HAP-1 (cell line): Measurements from ENCODE around the gene ZP4.

Experiments
- DNase-seq, 2 experiments: peaks; one replicate each; pipeline ENCODE4 v3.0.0-alpha.2; 2016 to 2020; ENCODE audit warnings: low spot score in 2 of 2
- H3K27me3 ChIP-seq: fragments of 250-450 bp; sonication (Bioruptor Pico); 2 replicates; pipeline ENCODE4 v1.5.1; 2020; ENCODE audit warnings: low read depth, mild to moderate bottlenecking, moderate library complexity
- H3K36me3 ChIP-seq: fragments of 250-450 bp; sonication (Bioruptor Pico); replicated peaks from 2 replicates; pipeline ENCODE4 v1.5.1; 2020; ENCODE audit warnings: mild to moderate bottlenecking
- H3K4me1 ChIP-seq: fragments of 250-450 bp; sonication (Bioruptor Pico); 2 replicates; pipeline ENCODE4 v1.5.1; 2020; ENCODE audit warnings: mild to moderate bottlenecking
- H3K4me3 ChIP-seq: fragments of 250-450 bp; sonication (Bioruptor Pico); 2 replicates; pipeline ENCODE4 v1.5.1; 2020; ENCODE audit warnings: mild to moderate bottlenecking, moderate library complexity
- H3K9me3 ChIP-seq: fragments of 250-450 bp; sonication (Bioruptor Pico); 2 replicates; pipeline ENCODE4 v1.5.1; 2020; ENCODE audit warnings: mild to moderate bottlenecking, moderate library complexity
- in situ Hi-C: fragments of 300-500 bp; cut with MboI; formaldehyde crosslinking; loops from 3 replicates; pipeline ENCODE4 v1.14.3; 2020; ENCODE audit warnings: low sequenced_read_pairs, inconsistent platforms, mixed read lengths

ZP4 gene, protein sequence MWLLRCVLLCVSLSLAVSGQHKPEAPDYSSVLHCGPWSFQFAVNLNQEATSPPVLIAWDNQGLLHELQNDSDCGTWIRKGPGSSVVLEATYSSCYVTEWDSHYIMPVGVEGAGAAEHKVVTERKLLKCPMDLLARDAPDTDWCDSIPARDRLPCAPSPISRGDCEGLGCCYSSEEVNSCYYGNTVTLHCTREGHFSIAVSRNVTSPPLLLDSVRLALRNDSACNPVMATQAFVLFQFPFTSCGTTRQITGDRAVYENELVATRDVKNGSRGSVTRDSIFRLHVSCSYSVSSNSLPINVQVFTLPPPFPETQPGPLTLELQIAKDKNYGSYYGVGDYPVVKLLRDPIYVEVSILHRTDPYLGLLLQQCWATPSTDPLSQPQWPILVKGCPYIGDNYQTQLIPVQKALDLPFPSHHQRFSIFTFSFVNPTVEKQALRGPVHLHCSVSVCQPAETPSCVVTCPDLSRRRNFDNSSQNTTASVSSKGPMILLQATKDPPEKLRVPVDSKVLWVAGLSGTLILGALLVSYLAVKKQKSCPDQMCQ

DNA sequence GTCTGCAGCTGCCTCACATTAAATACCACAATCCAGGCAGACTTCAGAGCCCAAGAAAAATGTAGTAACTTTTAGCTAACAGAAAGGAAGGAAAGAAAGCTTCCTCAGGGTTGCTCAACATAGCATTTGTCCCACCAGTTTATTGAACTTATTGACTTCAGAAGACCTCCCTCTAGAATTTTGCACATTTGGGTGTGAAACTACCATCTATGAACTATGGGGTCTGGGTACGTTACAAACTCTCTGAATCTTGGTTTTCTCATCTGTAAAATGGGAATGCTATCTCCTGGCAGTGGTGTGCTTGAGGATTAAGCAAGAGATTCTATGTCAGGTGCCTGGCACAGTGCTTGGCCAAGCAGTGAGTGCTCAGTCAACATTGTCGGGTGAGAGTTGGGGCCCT lies at the start of gene ZP4:
ZP4 (minus strand) TSS at position 101 of the 400 bp plus-strand sequence. CDS start 287 bp downstream, outside the sequence.
- DNase-seq: no peak
- H3K4me3 ChIP-seq: no peak within 1 kb of the TSS
- in situ Hi-C loops: no loop called here
- no peaks in the 10 kb centered on the region for H3K27me3 ChIP-seq
- no peaks in the 10 kb centered on the region for H3K36me3 ChIP-seq
- peaks cover 2% of the 10 kb centered on the region; the same call in 1 of the 2 replicates for H3K9me3 ChIP-seq
- 0 out of 2 replicates have a peak, but pooled peaks cover 2% of the 10 kb centered on the region for H3K4me1 ChIP-seq

DNA sequence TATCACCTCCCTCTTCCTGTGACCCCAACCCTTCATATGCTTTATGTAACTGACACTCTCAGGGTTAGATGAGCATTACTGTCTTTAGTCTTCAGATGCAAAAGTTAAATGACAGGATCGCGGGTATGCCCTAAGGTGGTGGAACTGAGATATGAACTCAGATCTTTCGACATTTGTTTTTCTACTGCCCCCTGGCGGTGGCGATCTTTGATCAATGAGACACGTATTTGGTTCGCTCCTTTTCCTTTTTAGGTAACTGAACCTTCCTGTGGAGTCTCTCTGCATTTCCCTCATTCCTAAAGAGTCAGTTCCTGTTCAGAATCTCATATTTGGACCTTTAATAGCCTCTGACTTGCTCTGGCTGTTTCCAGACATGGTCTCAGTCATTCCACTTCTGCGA lies 47.8 kb upstream of the ZP4 start:
- H3K27me3 ChIP-seq: no peaks in the 10 kb centered on the region
- peak in 1 of 2 experiments; percentile 48 for DNase-seq
- H3K9me3 ChIP-seq: no peaks in the 10 kb centered on the region
- H3K4me3 ChIP-seq: no peak overlapping the region
- no peaks in the 10 kb centered on the region for H3K4me1 ChIP-seq
- no peaks in the 10 kb centered on the region for H3K36me3 ChIP-seq
- in situ Hi-C loops: no loop called here

DNA sequence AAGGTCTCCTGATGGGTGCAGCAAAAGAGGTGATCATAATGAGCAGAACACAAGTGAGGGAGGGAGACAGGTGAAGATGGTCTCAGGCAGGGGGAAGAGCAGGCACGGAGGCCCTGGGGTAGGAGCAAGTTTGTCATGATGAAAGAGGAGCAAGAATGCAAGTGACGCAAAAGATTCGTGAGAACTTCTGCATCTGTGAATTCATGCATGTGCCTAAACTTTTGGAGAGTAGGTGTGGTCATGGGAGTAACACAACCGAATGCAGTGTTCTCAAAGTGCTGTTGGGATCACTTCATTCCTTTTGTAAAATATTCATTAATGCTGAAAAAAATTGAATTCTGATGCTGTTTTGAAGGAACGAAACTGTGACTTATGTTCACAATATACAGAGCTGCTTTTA lies 47.3 kb upstream of the ZP4 start:
- in situ Hi-C loops: no loop called here
- no peaks in the 10 kb centered on the region for H3K36me3 ChIP-seq

DNA sequence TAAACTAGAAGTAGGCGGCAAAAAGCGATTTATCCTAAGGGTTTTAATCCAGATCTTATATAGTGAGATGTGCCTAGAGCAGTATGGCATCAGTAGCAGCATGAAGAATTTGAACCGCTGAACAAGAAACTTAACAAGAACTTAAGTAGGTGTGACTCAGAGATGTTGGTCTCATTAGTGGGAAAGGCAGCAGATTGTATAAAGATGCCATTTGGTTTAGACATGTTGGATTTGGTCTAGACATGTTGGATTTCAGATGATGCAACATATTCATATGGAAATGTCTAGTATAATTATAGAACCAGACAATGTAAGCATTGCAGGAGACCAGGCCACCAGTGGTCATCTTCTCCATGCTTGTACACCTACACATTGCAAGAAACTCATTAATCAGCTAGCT lies 42.1 kb upstream of the ZP4 start:
- Histone ChIP-seq H3K27me3 (no peaks in the 10 kb centered on the region), H3K4me3 (no peak overlapping the region), H3K36me3 (no peaks in the 10 kb centered on the region), H3K9me3 (no peaks in the 10 kb centered on the region), H3K4me1 (no peaks in the 10 kb centered on the region)
- DNase-seq: no peak
- in situ Hi-C loops: no loop called here

More for the DNA sequence above, 47.3 kb upstream of the ZP4 start:
- no peak overlapping the region for H3K4me3 ChIP-seq
- DNase-seq: no peak
- no peaks in the 10 kb centered on the region for H3K9me3 ChIP-seq
- no peaks in the 10 kb centered on the region for H3K27me3 ChIP-seq
- H3K4me1 ChIP-seq: no peaks in the 10 kb centered on the region

DNA sequence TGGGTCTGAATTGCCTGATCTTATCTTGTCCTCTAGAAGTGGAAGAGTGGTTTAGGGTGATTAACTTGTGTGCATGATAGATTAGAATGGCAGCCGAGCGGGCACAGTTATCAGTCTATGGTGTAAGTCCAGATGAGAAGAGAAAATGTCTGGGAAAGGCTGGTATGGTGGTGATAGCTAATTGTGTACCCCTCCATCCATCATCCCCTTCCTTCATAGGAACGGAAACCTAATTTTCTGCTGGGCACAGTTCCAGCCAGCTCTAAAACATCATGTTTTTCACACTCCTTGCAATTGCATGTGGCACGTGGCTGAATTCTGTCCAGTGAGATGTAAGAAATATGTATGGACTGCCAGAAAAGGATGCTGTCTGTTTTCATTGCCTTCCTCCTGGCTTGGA lies 40.9 kb upstream of the ZP4 start:
- Histone ChIP-seq H3K36me3 (no peaks in the 10 kb centered on the region), H3K27me3 (no peaks in the 10 kb centered on the region), H3K9me3 (no peaks in the 10 kb centered on the region), H3K4me1 (no peaks in the 10 kb centered on the region), H3K4me3 (no peak overlapping the region)
- in situ Hi-C loops: no loop called here
- DNase-seq: no peak

DNA sequence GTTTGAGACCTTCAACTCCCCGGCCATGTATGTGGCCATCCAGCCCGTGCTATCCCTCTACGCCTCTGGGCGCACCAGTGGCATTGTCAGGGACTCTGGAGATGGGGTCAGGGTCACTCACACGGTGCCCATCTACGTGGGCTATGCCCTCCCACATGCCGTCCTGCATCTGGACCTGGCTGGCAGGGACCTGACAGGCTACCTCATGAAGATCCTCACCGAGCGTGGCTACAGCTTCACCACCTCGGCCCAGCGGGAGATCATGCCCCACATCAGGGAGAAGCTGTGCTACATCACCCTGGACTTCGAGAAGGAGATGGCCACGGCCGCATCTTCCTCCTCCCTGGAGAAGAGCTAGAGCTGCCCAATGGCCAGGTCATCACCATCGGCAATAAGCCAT lies 36.5 kb upstream of the ZP4 start:
- Histone ChIP-seq H3K9me3 (no peaks in the 10 kb centered on the region), H3K36me3 (no peaks in the 10 kb centered on the region), H3K4me3 (no peak overlapping the region), H3K4me1 (no peaks in the 10 kb centered on the region), H3K27me3 (no peaks in the 10 kb centered on the region)
- no peak for DNase-seq
- in situ Hi-C loops: no loop called here

DNA sequence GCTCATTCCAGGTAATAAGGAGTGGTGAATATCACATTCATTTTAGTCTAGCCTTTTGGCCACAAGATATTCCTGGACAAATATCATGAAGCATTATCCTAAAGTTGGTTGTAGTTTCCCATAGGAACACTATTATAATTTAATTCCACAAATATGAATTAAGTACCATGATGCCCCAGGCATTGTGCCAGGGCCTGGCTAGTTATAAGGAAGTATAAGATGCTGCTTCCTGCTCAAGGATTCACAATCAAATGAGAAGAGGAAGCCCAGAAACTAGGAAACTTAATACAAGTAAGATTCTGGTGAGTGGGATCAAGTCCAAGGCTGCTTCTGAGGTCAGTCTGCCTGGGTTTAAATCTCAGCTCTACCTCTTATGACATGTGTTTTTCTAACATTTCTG lies 30.6 kb upstream of the ZP4 start:
- no peak for DNase-seq
- no peaks in the 10 kb centered on the region for H3K9me3 ChIP-seq
- no peak overlapping the region for H3K4me3 ChIP-seq
- H3K36me3 ChIP-seq: no peaks in the 10 kb centered on the region
- H3K4me1 ChIP-seq: no peaks in the 10 kb centered on the region
- no peaks in the 10 kb centered on the region for H3K27me3 ChIP-seq
- in situ Hi-C loops: no loop called here

DNA sequence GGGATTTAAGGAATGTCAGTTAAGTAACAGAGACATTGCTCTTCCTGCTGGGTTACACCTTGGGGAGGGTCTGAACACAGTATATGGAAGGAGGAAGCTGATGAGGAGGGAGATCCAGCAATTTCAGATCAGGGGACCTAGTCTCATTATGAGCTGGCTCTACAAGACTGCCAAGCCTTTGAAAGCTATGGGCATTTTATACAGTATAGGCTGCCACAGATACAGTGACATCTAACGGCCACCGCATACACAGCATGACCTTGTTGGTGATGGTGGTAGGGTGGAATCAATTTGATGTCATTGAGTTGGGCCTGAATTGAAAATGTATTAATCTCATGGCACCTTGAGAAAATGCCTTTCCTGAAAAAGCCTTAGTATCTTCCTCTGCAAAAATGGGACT lies 22.6 kb upstream of the ZP4 start:
- DNase-seq: no peak
- Histone ChIP-seq H3K4me3 (no peak overlapping the region), H3K9me3 (no peaks in the 10 kb centered on the region; the same call in 1 of the 2 replicates), H3K4me1 (no peaks in the 10 kb centered on the region), H3K27me3 (no peaks in the 10 kb centered on the region), H3K36me3 (no peaks in the 10 kb centered on the region; the same call in 1 of the 2 replicates)
- in situ Hi-C loops: no loop called here

DNA sequence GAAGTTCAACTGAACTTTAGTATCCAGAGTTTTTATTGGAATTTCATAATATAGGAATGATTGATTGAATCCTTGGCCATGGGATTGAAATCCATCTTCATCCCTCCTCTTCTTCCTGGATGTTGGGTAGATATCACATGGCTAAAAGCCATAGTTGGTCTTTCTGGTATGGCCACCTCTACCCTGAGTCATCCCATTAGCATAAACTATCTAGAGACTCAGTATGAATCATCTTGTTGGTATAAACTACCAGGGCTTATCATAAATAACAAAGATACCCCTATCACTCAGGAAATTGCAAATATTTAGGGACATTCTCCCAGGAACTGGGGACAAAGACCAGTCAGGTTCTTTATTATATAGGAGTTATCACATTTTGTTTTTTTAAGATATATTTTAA lies 21.2 kb upstream of the ZP4 start:
- Histone ChIP-seq H3K9me3 (no peaks in the 10 kb centered on the region; the same call in 1 of the 2 replicates), H3K4me3 (no peak overlapping the region), H3K4me1 (no peaks in the 10 kb centered on the region), H3K36me3 (no peaks in the 10 kb centered on the region; the same call in 1 of the 2 replicates), H3K27me3 (no peaks in the 10 kb centered on the region)
- no peak for DNase-seq
- in situ Hi-C loops: no loop called here

DNA sequence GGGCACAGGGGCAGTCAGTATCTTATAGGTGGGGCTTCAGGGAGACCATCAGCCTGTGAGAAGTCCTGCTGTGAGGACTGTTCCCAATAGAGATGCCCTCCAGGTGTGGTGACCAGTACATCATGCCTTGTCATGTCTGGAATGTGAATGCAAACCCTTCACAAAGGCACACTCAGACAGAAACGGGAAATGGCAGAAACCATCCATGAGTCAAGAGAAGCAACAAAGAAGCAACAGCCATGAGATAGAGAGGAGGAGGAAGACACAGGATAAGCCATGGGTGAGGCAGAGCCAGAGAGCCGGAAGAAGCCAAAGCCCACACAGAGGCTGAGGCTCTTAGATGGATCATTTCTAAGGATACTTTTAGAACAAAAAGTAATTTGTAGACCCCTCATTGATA lies 20.1 kb upstream of the ZP4 start:
- H3K4me3 ChIP-seq: no peak overlapping the region
- in situ Hi-C loops: no loop called here

DNA sequence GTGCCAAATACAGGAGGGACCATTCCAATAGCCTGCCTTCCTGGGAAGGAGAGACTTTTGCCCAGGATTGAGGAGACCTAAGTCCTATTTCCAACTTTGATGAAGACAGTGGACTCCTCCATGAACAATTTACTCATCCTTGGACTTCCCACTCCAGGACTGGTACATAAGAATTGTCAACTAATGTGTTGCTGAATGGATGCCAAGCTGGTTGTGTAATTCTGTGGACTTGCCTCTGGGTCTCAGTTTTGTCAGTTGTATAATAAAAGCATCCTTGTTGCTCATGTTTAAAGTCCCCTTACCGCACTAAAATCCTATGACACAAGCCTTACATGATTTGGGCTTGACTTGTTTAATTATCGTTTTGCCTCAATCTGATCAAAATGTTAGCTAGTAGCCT lies 13.2 kb upstream of the ZP4 start:
- Histone ChIP-seq H3K27me3 (no peaks in the 10 kb centered on the region), H3K9me3 (no peaks in the 10 kb centered on the region; the same call in 1 of the 2 replicates), H3K4me1 (no peaks in the 10 kb centered on the region), H3K4me3 (no peak overlapping the region), H3K36me3 (no peaks in the 10 kb centered on the region)
- in situ Hi-C loops: no loop called here
- DNase-seq: no peak

More for the DNA sequence above, 20.1 kb upstream of the ZP4 start:
- DNase-seq: no peak
- Histone ChIP-seq H3K36me3 (no peaks in the 10 kb centered on the region; the same call in 1 of the 2 replicates), H3K27me3 (no peaks in the 10 kb centered on the region), H3K4me1 (no peaks in the 10 kb centered on the region), H3K9me3 (no peaks in the 10 kb centered on the region; the same call in 1 of the 2 replicates)

DNA sequence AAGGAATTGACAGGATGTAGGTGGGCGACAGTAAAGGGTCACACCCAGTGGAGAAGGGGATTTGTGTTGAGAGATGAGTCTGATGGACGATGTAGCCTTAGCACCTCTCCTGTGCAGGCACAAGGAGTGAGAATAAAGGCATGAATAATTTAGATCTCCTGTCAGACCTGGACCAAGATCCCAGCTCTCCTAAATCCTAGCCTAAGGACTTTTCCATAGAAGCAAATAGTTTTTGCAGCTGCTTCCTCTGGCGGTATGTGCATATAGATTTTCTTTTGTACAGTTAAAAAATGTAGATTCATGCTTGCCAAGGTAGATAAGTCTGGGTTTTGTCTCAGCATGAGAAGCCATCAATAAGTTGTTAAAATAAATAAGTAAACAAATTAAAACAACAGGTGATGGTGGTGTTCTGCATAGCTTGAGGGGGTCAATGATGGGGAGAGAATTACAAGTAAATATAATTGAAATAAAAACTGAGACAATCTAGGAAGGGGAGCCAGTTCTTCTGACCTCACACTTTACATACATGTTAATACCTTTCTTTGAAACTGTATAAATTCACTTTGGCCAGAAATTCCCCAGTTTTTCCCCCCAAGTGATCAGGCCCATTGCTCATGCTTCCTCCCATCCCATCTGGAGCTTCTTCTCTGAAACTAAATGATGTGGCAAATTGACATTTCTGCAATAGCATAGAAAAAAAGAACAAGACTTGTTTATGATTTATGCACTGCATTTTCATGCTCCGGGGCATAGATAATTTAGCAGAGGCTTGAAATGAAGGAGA lies 12.4 kb upstream of the ZP4 start:
- DNase-seq: no peak
- no peaks in the 10 kb centered on the region for H3K4me1 ChIP-seq
- H3K4me3 ChIP-seq: no peak overlapping the region
- H3K27me3 ChIP-seq: no peaks in the 10 kb centered on the region
- no peaks in the 10 kb centered on the region for H3K36me3 ChIP-seq
- H3K9me3 ChIP-seq: no peaks in the 10 kb centered on the region
- in situ Hi-C loops: no loop called here

DNA sequence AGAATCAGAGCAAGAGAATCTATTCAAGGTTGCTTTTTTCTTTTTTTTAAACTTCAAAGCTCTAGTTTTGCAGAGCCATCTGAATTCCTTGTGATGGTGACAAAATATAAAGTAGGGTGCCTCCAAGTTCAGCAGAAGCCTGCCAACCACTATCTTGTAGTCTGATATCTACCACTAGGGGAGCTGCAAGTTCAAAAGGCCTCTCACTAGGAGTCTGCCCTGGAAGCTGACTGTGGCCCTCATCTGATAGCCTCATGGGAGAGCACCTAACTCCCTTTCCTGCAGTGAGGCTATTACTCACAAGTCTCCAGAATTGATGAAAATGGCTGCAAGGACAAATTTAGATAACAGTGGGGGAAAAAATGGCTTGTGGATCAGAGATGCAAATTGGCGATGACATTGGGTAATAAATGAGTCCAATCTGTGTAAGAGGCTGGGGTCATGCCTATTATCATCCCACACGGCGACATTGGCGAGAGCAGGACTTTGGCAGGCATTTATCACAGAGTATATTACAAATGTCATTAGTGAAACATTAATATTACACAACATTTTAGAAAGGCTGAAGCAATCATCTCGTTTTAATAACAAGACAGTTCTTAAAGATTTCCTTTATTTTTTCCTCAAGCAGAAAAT lies 10.7 kb upstream of the ZP4 start:
- Histone ChIP-seq H3K9me3 (no peaks in the 10 kb centered on the region), H3K4me1 (no peaks in the 10 kb centered on the region), H3K4me3 (no peak overlapping the region), H3K27me3 (no peaks in the 10 kb centered on the region), H3K36me3 (no peaks in the 10 kb centered on the region)
- in situ Hi-C loops: no loop called here
- peak; percentile 41 to 53 for DNase-seq
